Measurements from ENCODE around the gene PPFIBP2.

DNA sequence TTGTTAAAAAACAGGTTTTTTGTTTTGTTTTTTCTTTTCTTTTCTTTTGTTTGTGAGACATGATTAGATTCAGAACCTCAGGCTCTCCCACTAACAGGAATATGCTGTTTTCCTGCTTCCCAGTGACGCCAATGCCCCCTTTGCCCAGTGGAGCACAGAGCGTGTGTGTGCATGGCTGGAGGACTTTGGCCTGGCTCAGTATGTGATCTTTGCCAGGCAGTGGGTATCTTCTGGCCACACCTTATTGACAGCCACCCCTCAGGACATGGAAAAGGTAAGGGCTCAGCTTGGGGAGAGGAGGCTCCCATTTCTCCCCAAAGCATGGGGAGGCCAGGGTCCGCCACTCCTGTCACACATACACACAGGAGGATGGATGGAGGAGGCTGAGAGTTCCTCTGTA lies 134.5 kb downstream of the PPFIBP2 start:
- TF ChIP-seq, protein P1, sequence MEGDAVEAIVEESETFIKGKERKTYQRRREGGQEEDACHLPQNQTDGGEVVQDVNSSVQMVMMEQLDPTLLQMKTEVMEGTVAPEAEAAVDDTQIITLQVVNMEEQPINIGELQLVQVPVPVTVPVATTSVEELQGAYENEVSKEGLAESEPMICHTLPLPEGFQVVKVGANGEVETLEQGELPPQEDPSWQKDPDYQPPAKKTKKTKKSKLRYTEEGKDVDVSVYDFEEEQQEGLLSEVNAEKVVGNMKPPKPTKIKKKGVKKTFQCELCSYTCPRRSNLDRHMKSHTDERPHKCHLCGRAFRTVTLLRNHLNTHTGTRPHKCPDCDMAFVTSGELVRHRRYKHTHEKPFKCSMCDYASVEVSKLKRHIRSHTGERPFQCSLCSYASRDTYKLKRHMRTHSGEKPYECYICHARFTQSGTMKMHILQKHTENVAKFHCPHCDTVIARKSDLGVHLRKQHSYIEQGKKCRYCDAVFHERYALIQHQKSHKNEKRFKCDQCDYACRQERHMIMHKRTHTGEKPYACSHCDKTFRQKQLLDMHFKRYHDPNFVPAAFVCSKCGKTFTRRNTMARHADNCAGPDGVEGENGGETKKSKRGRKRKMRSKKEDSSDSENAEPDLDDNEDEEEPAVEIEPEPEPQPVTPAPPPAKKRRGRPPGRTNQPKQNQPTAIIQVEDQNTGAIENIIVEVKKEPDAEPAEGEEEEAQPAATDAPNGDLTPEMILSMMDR (IDR thresholded peaks at IDR 0.05) = no peak
- no peak for TF ChIP-seq POLR2AphosphoS5 (IDR thresholded peaks at IDR 0.05; ENCODE audit: low read depth, low read length)
